Measurements from ENCODE around the gene MCIDAS.

- TF ChIP-seq POLR2A (IDR thresholded peaks at IDR 0.05; ENCODE audit: low read length) (no peak), GATA1 (IDR thresholded peaks at IDR 0.05; ENCODE audit: low read depth, low read length) (no peak)
These were observed 7.1 kb upstream of the MCIDAS start for GRCh38 chr5:55234121-55234700.
